Astrocyte of the cerebellum (primary cell): Measurements from ENCODE around the gene PRPF8.
"Not testable (repeated sequence)": the region's sequence is repeated elsewhere in the genome, so short reads cannot be mapped to it uniquely, and the experiment has no call there.

Source experiments
- DNase-seq: peaks from one replicate; pipeline ENCODE4 v3.0.0-alpha.2; 2011; ENCODE audit warnings: low read depth
- H3K4me3 ChIP-seq: 2 replicates; pipeline ENCODE4 v1.5.1; 2011; ENCODE audit warnings: mild to moderate bottlenecking, low read depth, low read length, moderate library complexity
- in situ Hi-C: cut with HindIII; loops from 2 replicates; pipeline ENCODE4 v1.10.0; 2017; ENCODE audit warnings: low sequenced_read_pairs
- TF ChIP-seq, protein P1 (sequence below): IDR thresholded peaks from 2 replicates; pipeline ENCODE4 v1.5.1; 2012; ENCODE audit warnings: low read length, low read depth, moderate library complexity, mild to moderate bottlenecking; ENCODE audit errors: missing control alignments

Gene PRPF8

GRCh38 chr17:1707107-1707506 lies 22.4 kb upstream of the PRPF8 start:
- TF ChIP-seq, protein P1, sequence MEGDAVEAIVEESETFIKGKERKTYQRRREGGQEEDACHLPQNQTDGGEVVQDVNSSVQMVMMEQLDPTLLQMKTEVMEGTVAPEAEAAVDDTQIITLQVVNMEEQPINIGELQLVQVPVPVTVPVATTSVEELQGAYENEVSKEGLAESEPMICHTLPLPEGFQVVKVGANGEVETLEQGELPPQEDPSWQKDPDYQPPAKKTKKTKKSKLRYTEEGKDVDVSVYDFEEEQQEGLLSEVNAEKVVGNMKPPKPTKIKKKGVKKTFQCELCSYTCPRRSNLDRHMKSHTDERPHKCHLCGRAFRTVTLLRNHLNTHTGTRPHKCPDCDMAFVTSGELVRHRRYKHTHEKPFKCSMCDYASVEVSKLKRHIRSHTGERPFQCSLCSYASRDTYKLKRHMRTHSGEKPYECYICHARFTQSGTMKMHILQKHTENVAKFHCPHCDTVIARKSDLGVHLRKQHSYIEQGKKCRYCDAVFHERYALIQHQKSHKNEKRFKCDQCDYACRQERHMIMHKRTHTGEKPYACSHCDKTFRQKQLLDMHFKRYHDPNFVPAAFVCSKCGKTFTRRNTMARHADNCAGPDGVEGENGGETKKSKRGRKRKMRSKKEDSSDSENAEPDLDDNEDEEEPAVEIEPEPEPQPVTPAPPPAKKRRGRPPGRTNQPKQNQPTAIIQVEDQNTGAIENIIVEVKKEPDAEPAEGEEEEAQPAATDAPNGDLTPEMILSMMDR, result no peak
- in situ Hi-C loops, result no loop called here
- no peak overlapping the region for H3K4me3 ChIP-seq
- no peak for DNase-seq

GRCh38 chr17:1705004-1705403 lies 20.3 kb upstream of the PRPF8 start:
- in situ Hi-C loops, result no loop called here
- no peak for DNase-seq
- H3K4me3 ChIP-seq, result no peak overlapping the region
- TF ChIP-seq, protein P1, result no peak

GRCh38 chr17:1703063-1703462 lies 18.4 kb upstream of the PRPF8 start:
- in situ Hi-C loops, result no loop called here
- TF ChIP-seq, protein P1, result no peak
- no peak for DNase-seq
- H3K4me3 ChIP-seq, result no peak overlapping the region

DNA sequence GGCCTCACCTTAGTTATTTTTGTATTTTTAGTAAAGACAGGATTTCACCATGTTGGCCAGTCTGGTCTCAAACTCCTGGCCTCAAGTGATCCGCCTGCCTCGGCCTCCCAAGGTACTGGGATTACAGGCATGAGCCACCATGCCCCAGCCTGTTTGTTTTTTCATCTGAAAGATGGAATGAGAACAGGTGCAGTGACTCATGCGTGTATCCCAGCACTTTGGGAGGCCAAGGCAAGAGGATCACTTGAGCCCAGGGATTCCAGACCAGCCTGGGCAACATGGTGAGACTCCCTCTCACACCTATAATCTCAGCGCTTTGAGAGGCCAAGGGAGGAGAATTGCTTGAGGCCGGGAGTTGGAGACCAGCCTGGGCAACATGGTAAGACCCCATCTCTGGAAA lies 15.2 kb upstream of the PRPF8 start:
- in situ Hi-C loops, H3K4me3 ChIP-seq, DNase-seq: not testable (repeated sequence)

DNA sequence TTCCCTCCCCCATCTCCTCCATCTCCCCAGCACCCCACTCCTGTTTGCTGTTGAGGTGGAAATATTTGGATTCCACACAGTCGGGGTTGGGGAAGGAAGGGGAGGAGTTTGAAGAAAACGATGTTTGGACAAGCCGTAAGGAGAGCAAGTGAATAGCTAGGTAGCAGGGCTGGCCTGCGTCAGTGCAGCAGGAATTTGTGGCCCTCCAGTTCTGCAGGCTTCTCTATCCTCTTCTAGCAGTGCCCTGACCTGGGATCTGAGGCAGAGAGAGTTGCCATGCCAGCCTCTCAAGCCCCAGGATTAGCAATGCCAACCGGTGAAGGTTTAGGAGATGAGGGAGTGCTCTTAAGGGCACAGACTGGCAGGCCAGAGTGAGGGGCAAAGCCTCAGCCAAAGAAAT lies 13.0 kb upstream of the PRPF8 start:
- in situ Hi-C loops, result no loop called here
- no peak for DNase-seq
- TF ChIP-seq, protein P1, result no peak
- no peak overlapping the region for H3K4me3 ChIP-seq

- DNase-seq, result no peak
- no peak overlapping the region for H3K4me3 ChIP-seq
- TF ChIP-seq, protein P1, result no peak
- in situ Hi-C loops, result no loop called here
These were observed 10.7 kb upstream of the PRPF8 start for GRCh38 chr17:1695365-1695764.

- TF ChIP-seq, protein P1, result no peak
- no peak for DNase-seq
- in situ Hi-C loops, result no loop called here
- no peak overlapping the region for H3K4me3 ChIP-seq
These were observed 8.7 kb upstream of the PRPF8 start for GRCh38 chr17:1693339-1693738.
